GM12878 (cell line): Measurements from ENCODE around the gene MPRIP. TPM values are rescaled to one million over a fixed set of nuclear protein-coding genes. Genes with fewer than 3 reads are reported as not detected.

Experiments used
- ATAC-seq: fragments of 200-7000 bp; cut with Tn5 transposase; 3 replicates; pipeline ENCODE4 v1.9.1; 2020; ENCODE audit warnings: mild to moderate bottlenecking, moderate library complexity
- BruUV-seq: library from RNA; stranded (reverse); fragments of 400-500 nt; replicated peaks from 2 replicates; lab custom pipeline; 2021; lab: Mats Ljungman, UMichigan
- CTCF ChIA-PET: fragments of 300-600 bp; sonication (Branson Sonifier 250); formaldehyde crosslinking; extraction: SDS; loops from one replicate; lab custom pipeline; 2021; ENCODE audit warnings: inconsistent platforms; lab: Yijun Ruan, JAX
- POLR2A ChIA-PET: fragments of 350-600 bp; formaldehyde crosslinking; extraction: SDS; loops from one replicate; lab custom pipeline; 2021; ENCODE audit warnings: inconsistent platforms; lab: Charles Lee
- RAD21 ChIA-PET: fragments of 300-600 bp; sonication (Branson Sonifier 250); formaldehyde crosslinking; loops from one replicate; lab custom pipeline; 2023; ENCODE audit warnings: antibody characterized with exemption; ENCODE audit not compliant: unreplicated experiment; lab: Charles Lee
- SMC1A ChIA-PET: fragments of 300-600 bp; sonication (Branson Sonifier 250); formaldehyde crosslinking; loops from one replicate; lab custom pipeline; 2023; ENCODE audit not compliant: unreplicated experiment, uncharacterized antibody; lab: Charles Lee
- DNase-seq: peaks from one replicate; pipeline ENCODE4 v3.0.0-alpha.2; 2011; ENCODE audit warnings: low read depth, low spot score
- FAIRE-seq: peaks from 3 replicates; lab custom pipeline; 2011; peaks lifted over from hg19 to GRCh38; lab: Jason Lieb, UNC
- H2AFZ ChIP-seq: 2 replicates; pipeline ENCODE4 v1.6.0; 2011; ENCODE audit warnings: low read depth, low read length, control low read depth; ENCODE audit not compliant: control insufficient read depth
- H3K27ac ChIP-seq: 2 replicates; pipeline ENCODE4 v1.5.1; 2011; ENCODE audit warnings: control low read depth; ENCODE audit not compliant: control insufficient read depth, insufficient read depth
- H3K27me3 ChIP-seq, 2 experiments: replicated peaks in 1 of 2; 2 replicates each; pipeline versions ENCODE4 v1.6.0 to v1.6.1; 2011; ENCODE audit warnings: low read length in 1 of 2; ENCODE audit not compliant: control insufficient read depth in 2 of 2, insufficient read depth in 2 of 2
- H3K36me3 ChIP-seq, 2 experiments: 2 replicates each; pipeline ENCODE4 v1.5.1; 2011; ENCODE audit warnings: low read length in 1 of 2; ENCODE audit not compliant: control insufficient read depth in 2 of 2, insufficient read depth in 2 of 2
- H3K4me1 ChIP-seq: 2 replicates; pipeline ENCODE4 v1.6.1; 2011; ENCODE audit warnings: mild to moderate bottlenecking, low read length, moderate library complexity, mixed read lengths; ENCODE audit not compliant: control insufficient read depth, insufficient read depth
- H3K4me2 ChIP-seq: 2 replicates; pipeline ENCODE4 v1.6.0; 2011; ENCODE audit warnings: control low read depth; ENCODE audit not compliant: control insufficient read depth, insufficient read depth
- H3K4me3 ChIP-seq: fragments of 200-600 bp; sonication (generic); 2 replicates; pipeline ENCODE4 v1.5.1; 2016
- H3K79me2 ChIP-seq: 2 replicates; pipeline ENCODE4 v1.6.0; 2011; ENCODE audit warnings: low read length; ENCODE audit not compliant: control insufficient read depth, insufficient read depth
- H3K9ac ChIP-seq: 2 replicates; pipeline ENCODE4 v1.8.0; 2011; ENCODE audit warnings: low read length, control low read depth, mixed read lengths; ENCODE audit not compliant: control insufficient read depth, insufficient read depth
- H3K9me3 ChIP-seq: replicated peaks from 3 replicates; pipeline ENCODE4 v1.5.1; 2011; ENCODE audit warnings: mild to moderate bottlenecking, low read length; ENCODE audit not compliant: control insufficient read depth, insufficient read depth
- H4K20me1 ChIP-seq: 2 replicates; pipeline ENCODE4 v1.6.0; 2011; ENCODE audit not compliant: control insufficient read depth, insufficient read depth
- FOXM1 ChIP-seq: IDR thresholded peaks from 2 replicates; pipeline ENCODE4 v1.6.1; 2012; ENCODE audit warnings: low read depth, mild to moderate bottlenecking, inconsistent platforms, low read length, moderate library complexity
- LARP7 ChIP-seq: fragments of 450-650 bp; IDR thresholded peaks from 2 replicates; pipeline ENCODE4 v1.6.1; 2017; ENCODE audit warnings: mild to moderate bottlenecking
- MYC ChIP-seq: IDR thresholded peaks from 2 replicates; pipeline ENCODE4 v1.6.1; 2011; ENCODE audit warnings: mild to moderate bottlenecking, low read length, moderate library complexity, inconsistent platforms; ENCODE audit not compliant: insufficient read depth, insufficient replicate concordance, insufficient read length, severe bottlenecking
- POLR2AphosphoS5 ChIP-seq: IDR thresholded peaks from 2 replicates; pipeline ENCODE4 v1.6.1; 2011; ENCODE audit warnings: mild to moderate bottlenecking, low read length, inconsistent platforms
- RELA ChIP-seq: fragments of 450-650 bp; IDR thresholded peaks from 2 replicates; pipeline ENCODE4 v1.8.0; 2014; ENCODE audit warnings: borderline replicate concordance; ENCODE audit not compliant: partially characterized antibody
- SPI1 ChIP-seq: IDR thresholded peaks from 2 replicates; pipeline ENCODE4 v1.6.1; 2011; ENCODE audit warnings: low read depth, mild to moderate bottlenecking, low read length, moderate library complexity, borderline replicate concordance; ENCODE audit not compliant: insufficient read depth
- SREBF2 ChIP-seq: IDR thresholded peaks from 2 replicates; pipeline ENCODE4 v1.6.1; 2012; ENCODE audit warnings: mild to moderate bottlenecking, low read length
- SUPT20H ChIP-seq: IDR thresholded peaks from 2 replicates; pipeline ENCODE4 v1.6.1; 2011; ENCODE audit warnings: low read depth, mild to moderate bottlenecking, low read length, moderate library complexity, borderline replicate concordance; ENCODE audit not compliant: control insufficient read depth
- TCF12 ChIP-seq: IDR thresholded peaks from 2 replicates; pipeline ENCODE4 v1.6.1; 2011; ENCODE audit warnings: low read depth, mild to moderate bottlenecking, low read length
- TCF3 ChIP-seq: IDR thresholded peaks from 2 replicates; pipeline ENCODE4 v1.6.1; 2012; ENCODE audit warnings: low read depth, mild to moderate bottlenecking, low read length, borderline replicate concordance; ENCODE audit not compliant: insufficient read depth
- ZSCAN29 ChIP-seq: fragments of 450-650 bp; IDR thresholded peaks from 2 replicates; pipeline ENCODE4 v1.6.1; 2017; ENCODE audit warnings: mild to moderate bottlenecking, moderate library complexity
- WGBS: methylation state at CpG from one replicate; pipeline ENCODE4 v1.1.6; 2016; ENCODE audit warnings: low lambda C conversion rate; ENCODE audit not compliant: insufficient replicate concordance, insufficient coverage; ENCODE audit errors: missing lambda C conversion rate; 5-methylcytosine and 5-hydroxymethylcytosine counted together
- in situ Hi-C: fragments of 300-500 bp; cut with MboI; formaldehyde crosslinking; loops from 9 replicates; pipeline ENCODE4 v1.14.3; 2018; ENCODE audit warnings: mixed read lengths
- intact Hi-C: fragments of 100-400 bp; cut with micrococcal nuclease; formaldehyde crosslinking; loops from one replicate; pipeline ENCODE4 v1.14.2; 2022; ENCODE audit not compliant: unreplicated experiment
- polyA plus RNA-seq, 11 experiments: library from polyadenylated mRNA; depleted of rRNA in 4 of 11; unstranded in 6 of 11; stranded (reverse) in 5 of 11; fragments of >200 nt; fragmentation: Nextera tagmentation in 4 of 11; fragmentation: Illumina TruSeq in 1 of 11; extraction: Ambion mirVana in 4 of 11; extraction: Trizol in 1 of 11; gene quantifications; 1 replicate in 1 of 11; 2 replicates in 10 of 11; pipeline versions ENCODE4 v1.2.1 to v1.2.3, GENCODE V29; 2011 to 2016; ENCODE audit warnings: inconsistent platforms in 2 of 11, missing spikeins in 2 of 11, low read depth in 1 of 11
- total RNA-seq, 4 experiments: library from RNA; depleted of rRNA in 3 of 4; stranded (reverse); fragments of >200 nt in 3 of 4; fragmentation: Illumina TruSeq in 1 of 4; extraction: Trizol in 1 of 4; gene quantifications; 2 replicates each; pipeline versions ENCODE4 v1.2.1 to v1.2.3, GENCODE V29; 2013 to 2021
- TF ChIP-seq, protein P1 (sequence below): fragments of 450-650 bp; IDR thresholded peaks from 2 replicates; pipeline ENCODE4 v1.6.1; 2017; ENCODE audit warnings: antibody characterized with exemption, mild to moderate bottlenecking, moderate library complexity
- TF ChIP-seq, protein P2 (sequence below), 3 experiments: IDR thresholded peaks in 2 of 3; conservative IDR thresholded peaks in 1 of 3; 2 replicates each; pipeline ENCODE4 v1.5.1; 2011; ENCODE audit warnings: low read depth in 3 of 3, low read length in 3 of 3, mild to moderate bottlenecking in 3 of 3, control low read depth in 2 of 3, moderate library complexity in 2 of 3, inconsistent platforms in 1 of 3, mixed read lengths in 1 of 3; ENCODE audit not compliant: control insufficient read depth in 2 of 3, insufficient read depth in 1 of 3; ENCODE audit errors: extremely low read depth in 1 of 3
- TF ChIP-seq, protein P3 (sequence below): IDR thresholded peaks from 2 replicates; pipeline ENCODE4 v1.6.1; 2011; ENCODE audit warnings: low read depth, mild to moderate bottlenecking, low read length, moderate library complexity, borderline replicate concordance; ENCODE audit errors: extremely low read depth
- TF ChIP-seq, protein P4 (sequence below): fragments of 450-650 bp; IDR thresholded peaks from 2 replicates; pipeline ENCODE4 v1.6.1; 2018; ENCODE audit warnings: borderline replicate concordance, mild to moderate bottlenecking; ENCODE audit not compliant: partially characterized antibody

MPRIP gene
- total and polyA plus RNA-seq, 10 of the 15 experiments (the other 5 are each of a cell fraction or from before 2014, with no cell fraction given) = 16.5 to 168 (median 71.7) TPM

DNA sequence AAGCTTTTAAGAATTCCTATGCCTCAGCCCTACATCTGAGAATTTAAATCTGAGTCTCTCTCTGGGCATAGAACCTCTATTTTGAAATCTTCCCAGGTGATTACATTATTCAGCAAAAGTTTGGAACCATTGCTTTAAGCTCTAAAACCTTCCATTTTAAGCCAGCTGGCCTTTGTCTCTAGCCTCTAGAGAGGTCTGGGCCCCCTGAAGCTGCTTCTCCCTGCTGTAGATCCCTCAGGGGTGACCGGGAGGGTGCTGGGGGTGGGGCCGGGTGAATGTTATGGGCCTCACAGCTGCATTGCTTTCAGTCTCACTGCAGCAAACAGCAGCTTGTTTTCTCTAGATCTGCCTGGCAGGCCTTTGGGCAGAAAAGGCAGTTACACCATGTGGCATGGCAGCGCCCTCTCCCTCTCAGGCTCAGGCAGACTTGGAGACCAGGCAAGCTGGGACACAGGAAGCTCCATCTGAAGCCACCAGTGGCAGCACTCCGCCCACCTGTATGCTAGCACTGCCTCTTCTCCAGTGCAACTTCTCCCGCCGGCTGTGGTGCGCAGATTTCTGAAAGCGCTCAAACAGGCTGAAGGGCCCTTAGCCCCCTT lies 66.3 kb downstream of the MPRIP start:
- Histone ChIP-seq H3K79me2 (peaks cover 4% of the 10 kb centered on the region), H3K27me3 (no peaks in the 10 kb centered on the region), H3K4me1 (peaks cover 3% of the 10 kb centered on the region), H4K20me1 (no peaks in the 10 kb centered on the region; the same call in 1 of the 2 replicates), H3K4me2 (no peak overlapping the region), H2AFZ (no peak overlapping the region), H3K36me3 (peaks cover 0 to 13% of the 10 kb centered on the region in 2 experiments; a peak in 2 of 4 replicates), H3K9me3 (no peaks in the 10 kb centered on the region), H3K27ac (no peak overlapping the region), H3K9ac (no peak overlapping the region), H3K4me3 (no peak overlapping the region)
- ChIA-PET RAD21 (interaction anchor here (1.6 kb wide), 1 partner anchor 12 kb away, joined by 3 read pairs; no protein-coding TSS in a partner anchor), POLR2A (interaction anchor here (0.5 kb wide), 1 partner anchor 15 kb away, joined by 7 read pairs; no protein-coding TSS in a partner anchor), SMC1A (interaction anchor here (0.6 to 0.7 kb wide), 2 partner anchors 192 to 204 kb away, joined by 3 to 4 read pairs; no protein-coding TSS in a partner anchor), CTCF (interaction anchor here (0.8 to 0.9 kb wide), 3 partner anchors 10 to 34 kb away, joined by 3 to 4 read pairs (median 3); no protein-coding TSS in a partner anchor)
- TF ChIP-seq RELA (no peak), FOXM1 (no peak), MYC (no peak), LARP7 (no peak), SPI1 (no peak), SREBF2 (no peak), TCF3 (no peak), SUPT20H (no peak), POLR2AphosphoS5 (no peak), TCF12 (no peak), ZSCAN29 (no peak)
- TF ChIP-seq, protein P1, sequence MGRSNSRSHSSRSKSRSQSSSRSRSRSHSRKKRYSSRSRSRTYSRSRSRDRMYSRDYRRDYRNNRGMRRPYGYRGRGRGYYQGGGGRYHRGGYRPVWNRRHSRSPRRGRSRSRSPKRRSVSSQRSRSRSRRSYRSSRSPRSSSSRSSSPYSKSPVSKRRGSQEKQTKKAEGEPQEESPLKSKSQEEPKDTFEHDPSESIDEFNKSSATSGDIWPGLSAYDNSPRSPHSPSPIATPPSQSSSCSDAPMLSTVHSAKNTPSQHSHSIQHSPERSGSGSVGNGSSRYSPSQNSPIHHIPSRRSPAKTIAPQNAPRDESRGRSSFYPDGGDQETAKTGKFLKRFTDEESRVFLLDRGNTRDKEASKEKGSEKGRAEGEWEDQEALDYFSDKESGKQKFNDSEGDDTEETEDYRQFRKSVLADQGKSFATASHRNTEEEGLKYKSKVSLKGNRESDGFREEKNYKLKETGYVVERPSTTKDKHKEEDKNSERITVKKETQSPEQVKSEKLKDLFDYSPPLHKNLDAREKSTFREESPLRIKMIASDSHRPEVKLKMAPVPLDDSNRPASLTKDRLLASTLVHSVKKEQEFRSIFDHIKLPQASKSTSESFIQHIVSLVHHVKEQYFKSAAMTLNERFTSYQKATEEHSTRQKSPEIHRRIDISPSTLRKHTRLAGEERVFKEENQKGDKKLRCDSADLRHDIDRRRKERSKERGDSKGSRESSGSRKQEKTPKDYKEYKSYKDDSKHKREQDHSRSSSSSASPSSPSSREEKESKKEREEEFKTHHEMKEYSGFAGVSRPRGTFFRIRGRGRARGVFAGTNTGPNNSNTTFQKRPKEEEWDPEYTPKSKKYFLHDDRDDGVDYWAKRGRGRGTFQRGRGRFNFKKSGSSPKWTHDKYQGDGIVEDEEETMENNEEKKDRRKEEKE = no peak
- TF ChIP-seq, protein P2, sequence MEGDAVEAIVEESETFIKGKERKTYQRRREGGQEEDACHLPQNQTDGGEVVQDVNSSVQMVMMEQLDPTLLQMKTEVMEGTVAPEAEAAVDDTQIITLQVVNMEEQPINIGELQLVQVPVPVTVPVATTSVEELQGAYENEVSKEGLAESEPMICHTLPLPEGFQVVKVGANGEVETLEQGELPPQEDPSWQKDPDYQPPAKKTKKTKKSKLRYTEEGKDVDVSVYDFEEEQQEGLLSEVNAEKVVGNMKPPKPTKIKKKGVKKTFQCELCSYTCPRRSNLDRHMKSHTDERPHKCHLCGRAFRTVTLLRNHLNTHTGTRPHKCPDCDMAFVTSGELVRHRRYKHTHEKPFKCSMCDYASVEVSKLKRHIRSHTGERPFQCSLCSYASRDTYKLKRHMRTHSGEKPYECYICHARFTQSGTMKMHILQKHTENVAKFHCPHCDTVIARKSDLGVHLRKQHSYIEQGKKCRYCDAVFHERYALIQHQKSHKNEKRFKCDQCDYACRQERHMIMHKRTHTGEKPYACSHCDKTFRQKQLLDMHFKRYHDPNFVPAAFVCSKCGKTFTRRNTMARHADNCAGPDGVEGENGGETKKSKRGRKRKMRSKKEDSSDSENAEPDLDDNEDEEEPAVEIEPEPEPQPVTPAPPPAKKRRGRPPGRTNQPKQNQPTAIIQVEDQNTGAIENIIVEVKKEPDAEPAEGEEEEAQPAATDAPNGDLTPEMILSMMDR (IDR thresholded peaks at IDR 0.05 in 2 of 3, conservative IDR thresholded peaks at IDR 0.05 in 1 of 3; ENCODE audit: control insufficient read depth in 2 of 3, extremely low read depth in 1 of 3, insufficient read depth in 1 of 3, low read depth in 3 of 3, low read length in 3 of 3) = no peak
- TF ChIP-seq, protein P3, sequence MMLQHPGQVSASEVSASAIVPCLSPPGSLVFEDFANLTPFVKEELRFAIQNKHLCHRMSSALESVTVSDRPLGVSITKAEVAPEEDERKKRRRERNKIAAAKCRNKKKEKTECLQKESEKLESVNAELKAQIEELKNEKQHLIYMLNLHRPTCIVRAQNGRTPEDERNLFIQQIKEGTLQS = no peak
- TF ChIP-seq, protein P4, sequence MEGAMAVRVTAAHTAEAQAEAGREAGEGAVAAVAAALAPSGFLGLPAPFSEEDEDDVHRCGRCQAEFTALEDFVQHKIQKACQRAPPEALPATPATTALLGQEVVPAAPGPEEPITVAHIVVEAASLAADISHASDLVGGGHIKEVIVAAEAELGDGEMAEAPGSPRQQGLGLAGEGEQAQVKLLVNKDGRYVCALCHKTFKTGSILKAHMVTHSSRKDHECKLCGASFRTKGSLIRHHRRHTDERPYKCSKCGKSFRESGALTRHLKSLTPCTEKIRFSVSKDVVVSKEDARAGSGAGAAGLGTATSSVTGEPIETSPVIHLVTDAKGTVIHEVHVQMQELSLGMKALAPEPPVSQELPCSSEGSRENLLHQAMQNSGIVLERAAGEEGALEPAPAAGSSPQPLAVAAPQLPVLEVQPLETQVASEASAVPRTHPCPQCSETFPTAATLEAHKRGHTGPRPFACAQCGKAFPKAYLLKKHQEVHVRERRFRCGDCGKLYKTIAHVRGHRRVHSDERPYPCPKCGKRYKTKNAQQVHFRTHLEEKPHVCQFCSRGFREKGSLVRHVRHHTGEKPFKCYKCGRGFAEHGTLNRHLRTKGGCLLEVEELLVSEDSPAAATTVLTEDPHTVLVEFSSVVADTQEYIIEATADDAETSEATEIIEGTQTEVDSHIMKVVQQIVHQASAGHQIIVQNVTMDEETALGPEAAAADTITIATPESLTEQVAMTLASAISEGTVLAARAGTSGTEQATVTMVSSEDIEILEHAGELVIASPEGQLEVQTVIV = no peak
- DNase-seq = no peak
- no peak for ATAC-seq
- BruUV-seq = no TSS peak
- intact Hi-C loops = no loop called here
- FAIRE-seq = no peak
- in situ Hi-C loops = no loop called here
- WGBS = 74% methylated on average over 8 of the region's 8 CpGs
